Urinary bladder (tissue), 4 donors: Measurements from ENCODE around the gene NCOR2. TPM values are rescaled to one million over a fixed set of nuclear protein-coding genes. Genes with fewer than 3 reads are reported as not detected.
A peak's percentile ranks its signal among the peaks of the same experiment; 100 is the strongest.

Source experiments
- DNase-seq: peaks from one replicate; pipeline ENCODE4 v3.0.0-alpha.2; 2015; ENCODE audit errors: extremely low spot score
- H3K27ac ChIP-seq: one replicate; pipeline ENCODE4 v1.5.1; 2013; ENCODE audit warnings: low read depth, mild to moderate bottlenecking, moderate library complexity
- H3K36me3 ChIP-seq: one replicate; pipeline ENCODE4 v1.6.1; 2013; ENCODE audit warnings: mild to moderate bottlenecking, moderate library complexity; ENCODE audit not compliant: insufficient read depth
- H3K4me1 ChIP-seq: one replicate; pipeline ENCODE4 v1.6.1; 2013; ENCODE audit warnings: mild to moderate bottlenecking, moderate library complexity; ENCODE audit not compliant: insufficient read depth
- H3K4me3 ChIP-seq: one replicate; pipeline ENCODE4 v1.5.1; 2013; ENCODE audit warnings: low read depth, low read length
- WGBS: extraction: QIAGEN DNeasy Blood & Tissue Kit; methylation state at CpG from one replicate; pipeline ENCODE4 v1.1.7; 2013; 5-methylcytosine and 5-hydroxymethylcytosine counted together
- polyA plus RNA-seq: library from polyadenylated mRNA; stranded (reverse); fragments of 200-250 nt; gene quantifications from one replicate; pipeline ENCODE4 v1.2.3, GENCODE V29; 2013
- total RNA-seq: library from RNA; depleted of rRNA; stranded (reverse); fragments of >200 nt; gene quantifications from one replicate; pipeline ENCODE4 v1.2.3, GENCODE V29; 2014
- donor health status: healthy with polysubstance abuse.
- donor health status: healthy.

NCOR2 gene
- total and polyA plus RNA-seq, 2 donors: 46.8 to 105 TPM

- no peak for DNase-seq
- no peak overlapping the region for H3K4me3 ChIP-seq
Observed at GRCh38 chr12:124577374-124577773, 10.0 kb upstream of the NCOR2 start.

GRCh38 chr12:124576061-124576650 is 8.7 kb upstream of the NCOR2 start:
- H3K36me3 ChIP-seq: no peaks in the 10 kb centered on the region
- H3K4me3 ChIP-seq: no peak overlapping the region
- DNase-seq: no peak
- WGBS: 95% methylated on average over 8 of the region's 8 CpGs
- H3K27ac ChIP-seq: no peak overlapping the region
- H3K4me1 ChIP-seq: no peaks in the 10 kb centered on the region

More at GRCh38 chr12:124577374-124577773, 10.0 kb upstream of the NCOR2 start:
- Histone ChIP-seq H3K36me3 (no peaks in the 10 kb centered on the region), H3K4me1 (no peaks in the 10 kb centered on the region), H3K27ac (no peak overlapping the region)
- WGBS: 97% methylated on average over 8 of the region's 8 CpGs

GRCh38 chr12:124573839-124574786 is 6.7 kb upstream of the NCOR2 start:
- 74% methylated on average over 18 of the region's 18 CpGs for WGBS
- no peak for DNase-seq
- no peaks in the 10 kb centered on the region for H3K36me3 ChIP-seq
- no peaks in the 10 kb centered on the region for H3K4me1 ChIP-seq
- H3K4me3 ChIP-seq: no peak overlapping the region
- H3K27ac ChIP-seq: no peak overlapping the region

- WGBS: 97% methylated on average over 2 of the region's 2 CpGs
- Histone ChIP-seq H3K4me1 (peaks cover 2% of the 10 kb centered on the region), H3K27ac (no peak overlapping the region), H3K4me3 (no peak overlapping the region), H3K36me3 (no peaks in the 10 kb centered on the region)
- DNase-seq: no peak
Observed at GRCh38 chr12:124571556-124571955, 4.1 kb upstream of the NCOR2 start.

GRCh38 chr12:124570810-124571209 is 3.4 kb upstream of the NCOR2 start:
- DNase-seq: no peak
- Histone ChIP-seq H3K4me3 (no peak overlapping the region), H3K36me3 (no peaks in the 10 kb centered on the region), H3K27ac (no peak overlapping the region), H3K4me1 (peaks cover 2% of the 10 kb centered on the region)
- WGBS: 100% methylated on average over 1 of the region's 1 CpG

- Histone ChIP-seq H3K4me1 (peaks cover 4% of the 10 kb centered on the region), H3K27ac (no peak overlapping the region), H3K36me3 (no peaks in the 10 kb centered on the region), H3K4me3 (no peak overlapping the region)
- DNase-seq: no peak
- WGBS: 82% methylated on average over 17 of the region's 17 CpGs
Observed at GRCh38 chr12:124569375-124570148, 2.1 kb upstream of the NCOR2 start.

GRCh38 chr12:124568431-124569374 is 1.3 kb upstream of the NCOR2 start:
- Histone ChIP-seq H3K36me3 (no peaks in the 10 kb centered on the region), H3K27ac (peak overlapping the region; percentile 48), H3K4me3 (no peak overlapping the region), H3K4me1 (peaks cover 5% of the 10 kb centered on the region)
- DNase-seq: no peak
- WGBS: 20% methylated on average over 28 of the region's 28 CpGs

GRCh38 chr12:124567673-124568373 is 411 bp upstream of the NCOR2 start:
- WGBS: 2% methylated on average over 49 of the region's 50 CpGs
- Histone ChIP-seq H3K4me3 (peak overlapping the region; percentile 97), H3K27ac (peak overlapping the region; percentile 46), H3K4me1 (peaks cover 5% of the 10 kb centered on the region), H3K36me3 (no peaks in the 10 kb centered on the region)
- DNase-seq: peak; percentile 87

GRCh38 chr12:124566161-124566996 is 1.0 kb downstream of the NCOR2 start:
- H3K27ac ChIP-seq: peak overlapping the region; percentile 93
- under 1% methylated on average over 56 of the region's 56 CpGs for WGBS
- H3K4me3 ChIP-seq: peak overlapping the region; percentile 97
- no peak for DNase-seq
- H3K4me1 ChIP-seq: peaks cover 5% of the 10 kb centered on the region
- H3K36me3 ChIP-seq: no peaks in the 10 kb centered on the region

GRCh38 chr12:124565656-124566160 is 1.7 kb downstream of the NCOR2 start:
- Histone ChIP-seq H3K27ac (no peak overlapping the region), H3K4me1 (peaks cover 5% of the 10 kb centered on the region), H3K36me3 (no peaks in the 10 kb centered on the region), H3K4me3 (peak overlapping the region; percentile 97)
- WGBS: 6% methylated on average over 14 of the region's 14 CpGs
- no peak for DNase-seq

- DNase-seq: no peak
- 51% methylated on average over 19 of the region's 19 CpGs for WGBS
- Histone ChIP-seq H3K27ac (no peak overlapping the region), H3K4me1 (peaks cover 5% of the 10 kb centered on the region), H3K4me3 (no peak overlapping the region), H3K36me3 (no peaks in the 10 kb centered on the region)
Observed at GRCh38 chr12:124564971-124565491, 2.4 kb downstream of the NCOR2 start.
